ENCODE measurements around the gene CCDC50.

CCDC50 gene

GRCh38 chr3:191420771-191421170, 91.6 kb downstream of the CCDC50 start:
- TF ChIP-seq CTCF (IDR thresholded peaks at IDR 0.05; ENCODE audit: low read depth, low read length, missing control alignments): no peak
- no peak overlapping the region for H3K4me3 ChIP-seq (replicated peaks; ENCODE audit: low read depth, low read length)
- DNase-seq (ENCODE audit: extremely low read depth, low read depth): no peak

- TF ChIP-seq CTCF (IDR thresholded peaks at IDR 0.05; ENCODE audit: low read depth, low read length, missing control alignments): no peak
- no peak overlapping the region for H3K4me3 ChIP-seq (replicated peaks; ENCODE audit: low read depth, low read length)
- DNase-seq (ENCODE audit: extremely low read depth, low read depth): no peak
Observed at GRCh38 chr3:191424881-191425280, 95.7 kb downstream of the CCDC50 start.

GRCh38 chr3:191425322-191425734, 96.1 kb downstream of the CCDC50 start:
- no peak overlapping the region for H3K4me3 ChIP-seq (replicated peaks; ENCODE audit: low read depth, low read length)
- no peak for DNase-seq (ENCODE audit: extremely low read depth, low read depth)
- TF ChIP-seq CTCF (IDR thresholded peaks at IDR 0.05; ENCODE audit: low read depth, low read length, missing control alignments): no peak

GRCh38 chr3:191426311-191426710, 97.1 kb downstream of the CCDC50 start:
- no peak for DNase-seq (ENCODE audit: extremely low read depth, low read depth)
- no peak overlapping the region for H3K4me3 ChIP-seq (replicated peaks; ENCODE audit: low read depth, low read length)
- no peak for TF ChIP-seq CTCF (IDR thresholded peaks at IDR 0.05; ENCODE audit: low read depth, low read length, missing control alignments)

GRCh38 chr3:191428177-191428576, 99.0 kb downstream of the CCDC50 start:
- no peak for DNase-seq (ENCODE audit: extremely low read depth, low read depth)
- no peak overlapping the region for H3K4me3 ChIP-seq (replicated peaks; ENCODE audit: low read depth, low read length)
- no peak for TF ChIP-seq CTCF (IDR thresholded peaks at IDR 0.05; ENCODE audit: low read depth, low read length, missing control alignments)

- no peak overlapping the region for H3K4me3 ChIP-seq (replicated peaks; ENCODE audit: low read depth, low read length)
- TF ChIP-seq CTCF (IDR thresholded peaks at IDR 0.05; ENCODE audit: low read depth, low read length, missing control alignments): no peak
- DNase-seq (ENCODE audit: extremely low read depth, low read depth): no peak
Observed at GRCh38 chr3:191430103-191430502, 100.9 kb downstream of the CCDC50 start.

- no peak for TF ChIP-seq CTCF (IDR thresholded peaks at IDR 0.05; ENCODE audit: low read depth, low read length, missing control alignments)
- H3K4me3 ChIP-seq (replicated peaks; ENCODE audit: low read depth, low read length): no peak overlapping the region
- DNase-seq (ENCODE audit: extremely low read depth, low read depth): no peak
Observed at GRCh38 chr3:191431160-191431822, 102.1 kb downstream of the CCDC50 start.
